ENCODE measurements around the gene MPO. TPM values are rescaled to one million over a fixed set of nuclear protein-coding genes. Genes with fewer than 3 reads are reported as not detected.

Gene MPO
- total and polyA plus RNA-seq, 2 of the 4 experiments (the other 2 are of a cell fraction), result not detected

- intact Hi-C loops (cut with micrococcal nuclease), result no loop called here
- BruUV-seq (replicated peaks), result no TSS peak
- Histone ChIP-seq H3K4me1 (ENCODE audit: control insufficient read depth, insufficient read depth, low read length) (no peaks in the 10 kb centered on the region), H2BK5ac (ENCODE audit: low read depth, low read length, poor library complexity, severe bottlenecking) (no peak overlapping the region), H3K9ac (ENCODE audit: low read depth, low read length) (no peak overlapping the region), H3K27me3 (ENCODE audit: control insufficient read depth, insufficient read depth, low read length) (peaks cover 4% of the 10 kb centered on the region), H3K56ac (ENCODE audit: extremely low read depth, insufficient read depth, low read length) (no peak overlapping the region), H3K9me1 (ENCODE audit: insufficient read depth, low read length) (no peaks in the 10 kb centered on the region), H2BK20ac (ENCODE audit: low read depth, low read length) (no peak overlapping the region), H3K18ac (ENCODE audit: low read depth, low read length) (no peak overlapping the region), H3K4ac (ENCODE audit: low read depth, low read length) (no peak overlapping the region), H2AK5ac (ENCODE audit: low read depth, low read length) (no peak overlapping the region), H4K20me1 (ENCODE audit: insufficient read depth, low read length) (no peaks in the 10 kb centered on the region), H3K9me3 (ENCODE audit: control insufficient read depth, insufficient read depth, low read length) (no peaks in the 10 kb centered on the region), H3K4me2 (ENCODE audit: low read depth, low read length) (no peak overlapping the region), H2BK15ac (ENCODE audit: low read depth, low read length) (no peak overlapping the region), H3K4me3 (ENCODE audit: insufficient read depth, low read depth, low read length) (no peak overlapping the region), H4K91ac (ENCODE audit: insufficient read depth, low read depth, low read length) (no peak overlapping the region), H2AFZ (replicated peaks; ENCODE audit: low read length, poor library complexity) (no peak overlapping the region), H4K8ac (ENCODE audit: low read depth in 2 of 2, low read length in 2 of 2) (no peak overlapping the region), H2BK120ac (ENCODE audit: low read depth, low read length) (no peak overlapping the region), H3K23ac (ENCODE audit: low read depth, low read length) (no peak overlapping the region), H4K5ac (ENCODE audit: low read depth, low read length) (no peak overlapping the region), H3K79me1 (ENCODE audit: low read depth in 1 of 2, low read length in 2 of 2) (no peaks in the 10 kb centered on the region), H3K36me3 (ENCODE audit: control insufficient read depth, insufficient read depth, low read length) (no peaks in the 10 kb centered on the region), H3K14ac (replicated peaks; ENCODE audit: low read depth, low read length) (no peak overlapping the region), H3K27ac (ENCODE audit: insufficient read depth, low read length) (no peak overlapping the region), H2AK9ac (replicated peaks; ENCODE audit: low read depth, low read length, poor library complexity) (no peak overlapping the region)
- DNase-seq (no peak), ATAC-seq (ENCODE audit: low read depth) (no peak)
- in situ Hi-C loops (cut with MboI; ENCODE audit: low sequenced_read_pairs), result no loop called here
- CTCF ChIA-PET, result interaction anchor here (1.2 kb wide), 1 partner anchor 19 kb away, joined by 3 read pairs; no protein-coding TSS in a partner anchor
- no CpG with 5 or more reads among the region's 6 CpGs for WGBS, 2 experiments (ENCODE audit: extremely low coverage in 2 of 2, insufficient read length in 1 of 2)
- dilution Hi-C loops (cut with HindIII; ENCODE audit: low sequenced_read_pairs, unreplicated experiment), result no loop called here
- POLR2A ChIA-PET (ENCODE audit: unreplicated experiment), result no interaction called here
- no peak for TF ChIP-seq CHD1 (IDR thresholded peaks at IDR 0.05; ENCODE audit: low read depth, low read length)
- TF ChIP-seq POLR2A (IDR thresholded peaks at IDR 0.05; ENCODE audit: low read depth, low read length), result no peak
- TF ChIP-seq ELK1 (IDR thresholded peaks at IDR 0.05; ENCODE audit: borderline replicate concordance, low read depth, low read length), result no peak
- no peak for TF ChIP-seq RAD21 (IDR thresholded peaks at IDR 0.05; ENCODE audit: low read length)
- TF ChIP-seq USF2 (IDR thresholded peaks at IDR 0.05; ENCODE audit: low read depth, low read length), result no peak
- TF ChIP-seq MAFK (IDR thresholded peaks at IDR 0.05; ENCODE audit: low read depth, low read length), result no peak
- no peak for TF ChIP-seq MAZ (IDR thresholded peaks at IDR 0.05; ENCODE audit: borderline replicate concordance, low read depth, low read length)
- no peak for TF ChIP-seq MXI1 (IDR thresholded peaks at IDR 0.05; ENCODE audit: borderline replicate concordance, low read depth, low read length)
- TF ChIP-seq NFE2L2 (IDR thresholded peaks at IDR 0.05; ENCODE audit: low read depth, low read length), result no peak
- no peak for TF ChIP-seq CEBPB (IDR thresholded peaks at IDR 0.05; ENCODE audit: low read depth, low read length)
- no peak for TF ChIP-seq SMC3 (IDR thresholded peaks at IDR 0.05; ENCODE audit: low read depth, low read length)
- no peak for TF ChIP-seq RFX5 (IDR thresholded peaks at IDR 0.05; ENCODE audit: low read depth, low read length)
- TF ChIP-seq, protein P1, sequence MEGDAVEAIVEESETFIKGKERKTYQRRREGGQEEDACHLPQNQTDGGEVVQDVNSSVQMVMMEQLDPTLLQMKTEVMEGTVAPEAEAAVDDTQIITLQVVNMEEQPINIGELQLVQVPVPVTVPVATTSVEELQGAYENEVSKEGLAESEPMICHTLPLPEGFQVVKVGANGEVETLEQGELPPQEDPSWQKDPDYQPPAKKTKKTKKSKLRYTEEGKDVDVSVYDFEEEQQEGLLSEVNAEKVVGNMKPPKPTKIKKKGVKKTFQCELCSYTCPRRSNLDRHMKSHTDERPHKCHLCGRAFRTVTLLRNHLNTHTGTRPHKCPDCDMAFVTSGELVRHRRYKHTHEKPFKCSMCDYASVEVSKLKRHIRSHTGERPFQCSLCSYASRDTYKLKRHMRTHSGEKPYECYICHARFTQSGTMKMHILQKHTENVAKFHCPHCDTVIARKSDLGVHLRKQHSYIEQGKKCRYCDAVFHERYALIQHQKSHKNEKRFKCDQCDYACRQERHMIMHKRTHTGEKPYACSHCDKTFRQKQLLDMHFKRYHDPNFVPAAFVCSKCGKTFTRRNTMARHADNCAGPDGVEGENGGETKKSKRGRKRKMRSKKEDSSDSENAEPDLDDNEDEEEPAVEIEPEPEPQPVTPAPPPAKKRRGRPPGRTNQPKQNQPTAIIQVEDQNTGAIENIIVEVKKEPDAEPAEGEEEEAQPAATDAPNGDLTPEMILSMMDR (conservative IDR thresholded peaks at IDR 0.05; ENCODE audit: low read depth, low read length), result no peak
- no peak for TF ChIP-seq BHLHE40 (IDR thresholded peaks at IDR 0.05; ENCODE audit: low read depth, low read length)
- TF ChIP-seq RCOR1 (IDR thresholded peaks at IDR 0.05; ENCODE audit: insufficient replicate concordance, low read length), result no peak
- TF ChIP-seq FOS (IDR thresholded peaks at IDR 0.05; ENCODE audit: low read depth, low read length), result no peak
Measured at GRCh38 chr17:58268774-58269556, 11.8 kb downstream of the MPO start.
